HK-2 (cell line): ENCODE results near the gene CFAP57.
A peak's percentile ranks its signal among the peaks of the same experiment; 100 is the strongest.

ENCODE experiments used
- DNase-seq: peaks from one replicate; pipeline ENCODE4 v3.0.0-alpha.2; 2018; ENCODE audit not compliant: unreplicated experiment

CFAP57 gene

DNA sequence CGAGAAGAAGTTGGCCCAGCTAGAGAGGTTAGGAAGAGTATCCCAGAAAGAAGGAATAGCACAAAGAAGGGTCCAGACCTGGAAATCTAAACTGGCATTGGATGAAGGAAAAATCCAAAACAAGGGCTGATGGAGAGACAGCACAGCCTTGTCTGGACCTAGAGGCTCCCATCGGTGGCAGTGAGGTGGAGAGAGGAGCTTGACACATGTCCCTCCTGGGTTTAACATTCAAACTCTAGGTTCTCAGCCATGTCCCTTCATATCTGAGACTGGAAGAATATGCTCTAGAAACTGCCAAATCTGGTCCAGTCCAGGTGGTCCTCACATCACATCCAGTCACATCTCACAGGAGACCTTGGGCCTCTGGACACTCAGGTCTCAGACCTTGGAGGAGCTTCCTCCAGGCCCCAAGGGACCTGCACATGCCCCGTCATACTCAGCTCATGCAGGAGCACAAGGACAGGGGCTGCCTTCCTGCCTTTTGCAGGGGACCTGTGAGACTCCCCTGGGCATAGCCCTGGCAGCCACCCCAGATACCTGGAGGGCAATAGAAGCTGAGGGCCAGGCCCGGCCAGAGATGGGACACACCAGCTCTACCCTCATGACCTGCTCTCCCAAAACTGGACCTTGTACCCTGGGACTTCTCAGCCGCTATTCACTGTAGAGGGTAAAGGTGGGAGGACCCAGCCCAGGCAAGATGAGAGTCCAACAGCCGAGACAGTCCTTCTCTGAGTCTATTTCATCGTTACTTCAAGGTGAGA, 105.2 kb downstream of the CFAP57 start:
- no peak for DNase-seq

DNA sequence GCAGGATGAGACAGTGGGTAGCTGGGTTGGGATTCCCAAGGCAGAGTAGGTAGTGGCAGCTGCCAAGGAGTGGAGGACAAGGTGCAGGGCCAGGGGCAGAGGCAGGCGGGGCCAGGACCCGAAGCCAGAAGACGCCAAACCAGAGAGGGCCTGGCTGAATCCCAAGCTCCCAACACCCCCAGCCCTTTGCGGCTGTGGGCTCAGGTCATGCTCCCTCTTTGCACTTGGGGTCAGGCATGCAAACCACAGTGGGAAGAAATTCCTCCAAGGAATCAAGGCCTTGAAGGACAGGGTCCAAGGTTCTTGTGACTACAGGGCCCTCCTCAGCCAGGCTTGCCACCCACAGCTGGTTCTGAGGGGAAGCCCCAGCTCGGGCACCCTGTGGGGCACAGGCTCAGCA, 107.0 kb downstream of the CFAP57 start:
- no peak for DNase-seq

DNA sequence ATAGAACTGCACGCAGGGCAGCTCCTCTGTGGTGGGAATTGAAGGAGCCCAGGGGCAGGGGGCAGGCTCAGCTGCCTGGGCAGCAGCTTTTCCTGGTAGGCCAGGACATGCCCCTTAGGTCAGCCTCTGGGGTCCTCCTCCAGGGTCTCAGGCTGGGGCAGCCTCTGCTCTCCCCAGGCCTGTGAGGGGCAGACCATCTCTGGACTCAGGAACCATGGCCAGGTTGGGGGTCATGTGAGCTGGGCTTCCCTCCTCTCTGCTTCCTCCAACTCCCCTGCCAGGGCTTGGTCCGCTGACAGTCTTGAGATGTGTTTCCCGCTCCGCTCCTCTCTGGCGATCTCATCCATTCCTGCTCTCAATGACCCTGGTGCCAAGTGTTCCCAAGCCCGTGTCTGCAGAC, 107.5 kb downstream of the CFAP57 start:
- no peak for DNase-seq

DNA sequence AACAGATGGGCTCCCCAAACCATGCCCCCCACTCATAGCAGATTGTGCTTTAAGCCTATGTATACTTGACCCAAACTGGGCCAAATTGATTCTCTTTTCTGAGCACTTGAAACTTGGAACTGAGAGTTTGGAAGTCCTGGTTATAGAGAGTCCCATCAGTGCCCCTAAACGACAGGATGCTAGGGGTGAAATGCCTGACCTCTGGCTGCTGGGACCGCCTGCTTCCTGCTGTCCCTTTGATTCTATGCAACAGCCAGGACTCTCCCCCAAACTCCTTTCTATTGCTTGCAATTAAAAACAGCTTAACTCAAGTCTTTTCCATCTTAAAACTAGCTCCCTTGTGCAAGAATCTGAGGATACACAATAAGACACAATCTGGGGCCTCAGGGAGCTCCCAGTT, 108.6 kb downstream of the CFAP57 start:
- DNase-seq: no peak

DNA sequence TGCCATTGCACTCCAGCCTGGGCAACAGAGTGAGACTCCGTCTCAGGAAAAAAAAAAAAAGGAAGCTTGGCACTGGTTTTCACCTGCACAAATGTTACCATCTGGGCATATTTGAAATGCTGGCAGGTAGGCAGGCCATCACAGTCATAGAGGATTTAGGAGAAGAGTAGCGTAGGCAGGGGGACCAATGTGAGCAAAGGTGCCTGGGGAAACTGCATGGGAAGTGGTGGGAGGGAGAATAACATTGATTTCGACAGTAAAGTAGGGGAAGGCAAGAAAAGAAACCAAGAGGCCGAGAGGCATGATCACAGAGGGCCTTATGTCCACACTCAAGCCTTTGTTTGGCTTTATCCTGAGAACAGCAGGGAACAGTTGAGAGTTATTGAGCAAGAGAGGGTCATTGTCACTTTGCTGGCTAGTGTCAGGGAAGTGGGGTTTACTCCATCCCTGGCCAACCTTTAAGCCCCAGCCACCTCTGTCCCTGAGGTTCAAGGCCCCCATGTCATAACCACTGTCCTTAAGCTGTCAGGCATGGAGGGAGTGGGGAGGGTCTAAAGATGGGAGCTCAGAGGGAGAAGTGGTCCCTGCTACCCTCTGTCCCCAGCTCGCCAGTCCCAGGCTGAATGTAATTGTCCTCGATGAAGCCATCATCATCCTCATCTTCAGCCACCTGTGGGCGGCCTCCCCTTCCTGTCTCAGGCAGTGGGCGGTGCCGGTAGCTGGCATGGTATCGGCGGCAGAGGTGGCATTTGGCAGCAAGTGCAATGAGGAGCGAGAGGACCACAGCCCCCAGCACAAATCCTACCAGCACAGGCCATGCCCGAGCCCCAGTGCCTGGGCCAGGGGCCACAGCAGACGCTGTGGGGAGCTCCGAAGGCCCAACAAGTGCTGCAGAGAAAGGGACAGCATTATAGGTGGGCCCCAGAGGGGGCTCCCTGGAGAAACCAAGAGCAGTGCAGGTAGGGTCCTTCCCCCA, 110.4 kb downstream of the CFAP57 start:
- DNase-seq: no peak

DNA sequence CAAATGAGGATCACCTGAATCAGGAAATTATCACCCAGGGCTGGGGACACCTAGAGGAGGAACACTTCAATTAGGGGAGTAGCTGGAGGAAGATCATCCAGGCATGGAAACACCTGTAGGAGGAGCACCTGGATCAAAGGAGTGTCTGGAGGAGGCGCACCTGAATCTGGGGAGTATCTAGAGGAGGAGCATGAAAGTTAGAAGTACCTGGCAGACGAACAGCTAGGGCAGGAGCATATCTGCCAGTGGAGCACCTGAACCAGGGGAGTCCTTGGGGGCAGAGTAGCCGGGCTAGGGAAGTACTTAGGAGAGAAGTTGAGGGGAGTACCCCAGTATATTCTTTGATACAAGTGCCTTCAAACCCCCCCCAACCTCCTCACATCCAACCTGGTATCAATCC, 111.9 kb downstream of the CFAP57 start:
- DNase-seq: no peak

DNA sequence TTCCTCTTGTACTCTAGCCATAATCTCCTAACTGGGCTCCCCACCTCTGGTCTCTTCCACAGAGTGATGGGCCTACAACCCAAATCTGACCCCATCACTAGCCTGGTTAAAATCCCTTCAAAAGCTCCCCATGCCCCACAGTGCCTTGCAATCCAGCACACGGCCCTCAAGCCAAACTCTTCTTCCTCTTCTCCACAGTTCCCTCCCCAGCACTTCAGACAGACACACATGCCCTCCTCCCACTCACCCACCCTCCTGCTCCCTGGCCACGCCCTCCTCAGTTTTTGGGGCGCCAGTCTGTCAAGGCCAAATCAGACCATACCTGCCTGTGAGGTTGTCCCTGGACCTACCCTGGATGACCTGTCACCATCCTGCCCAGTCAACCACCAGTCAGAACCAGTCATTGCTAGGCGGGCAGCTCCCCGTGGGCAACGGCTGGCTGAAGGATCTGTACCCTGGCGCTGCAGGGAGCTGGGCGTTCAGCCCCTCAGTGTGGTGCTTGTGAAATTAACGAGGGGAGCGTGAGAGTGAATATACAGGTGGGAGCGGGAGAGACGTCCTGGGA, 112.5 kb downstream of the CFAP57 start:
- no peak for DNase-seq

DNA sequence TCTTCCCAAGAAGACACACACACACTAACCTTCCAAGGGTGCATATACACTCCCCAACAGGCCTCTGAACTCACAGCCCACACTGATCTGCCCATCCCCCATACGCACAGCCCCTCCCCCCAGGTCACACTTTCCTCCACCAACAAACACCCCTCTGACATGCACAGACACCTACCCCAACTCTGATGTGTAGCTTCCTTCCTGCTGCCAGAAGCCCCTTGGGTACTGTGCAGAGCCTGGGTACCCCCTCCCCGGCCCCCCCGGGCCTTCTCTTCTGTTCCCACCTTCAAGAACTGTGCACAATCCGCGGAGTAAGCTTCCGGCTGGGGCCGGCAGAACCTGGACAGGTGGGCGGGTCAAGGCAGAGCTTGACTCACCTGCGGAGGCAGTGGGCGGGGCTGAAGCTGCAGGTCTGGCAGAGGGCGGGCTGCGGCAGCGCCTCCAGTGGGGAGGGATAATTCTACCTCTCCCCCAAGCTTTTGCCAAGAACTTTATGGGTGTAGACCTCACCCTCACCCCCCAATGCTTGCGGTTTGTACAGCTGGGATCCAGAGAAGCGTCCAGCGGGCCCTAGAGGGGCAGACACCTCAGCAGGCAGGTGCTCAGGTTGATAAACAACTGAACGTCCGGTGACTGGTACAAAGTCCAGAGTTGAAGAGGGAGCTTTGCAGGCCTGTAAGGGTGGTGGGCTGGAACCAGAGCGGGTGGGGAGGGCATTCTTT, 113.3 kb downstream of the CFAP57 start, which contains the start of gene C1orf210:
Gene C1orf210, minus strand, starts transcription at position 313 of the 722 bp plus-strand sequence. CDS start 2,311 bp downstream, outside the sequence.
- peak; percentile 16 for DNase-seq

DNA sequence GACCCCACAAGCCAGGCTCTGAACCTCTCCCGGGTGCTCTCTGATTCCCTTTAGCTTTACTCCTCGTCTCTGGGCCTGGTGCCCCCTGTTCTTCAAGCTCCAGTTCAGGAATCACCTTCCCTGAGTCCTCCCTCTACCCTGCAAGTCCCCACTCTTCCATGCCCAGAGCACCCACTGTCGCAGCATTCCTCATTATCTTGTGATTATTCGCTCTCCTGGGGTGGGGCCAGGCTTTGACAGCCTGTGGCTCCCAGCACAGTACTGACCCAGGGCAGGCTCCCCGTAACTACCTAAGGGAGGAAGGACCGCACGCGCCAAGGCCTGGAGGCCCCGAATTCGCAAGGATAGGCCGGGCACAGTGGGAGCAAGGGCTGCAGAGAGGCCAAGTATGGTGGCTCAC, 114.0 kb downstream of the CFAP57 start:
- no peak for DNase-seq

DNA sequence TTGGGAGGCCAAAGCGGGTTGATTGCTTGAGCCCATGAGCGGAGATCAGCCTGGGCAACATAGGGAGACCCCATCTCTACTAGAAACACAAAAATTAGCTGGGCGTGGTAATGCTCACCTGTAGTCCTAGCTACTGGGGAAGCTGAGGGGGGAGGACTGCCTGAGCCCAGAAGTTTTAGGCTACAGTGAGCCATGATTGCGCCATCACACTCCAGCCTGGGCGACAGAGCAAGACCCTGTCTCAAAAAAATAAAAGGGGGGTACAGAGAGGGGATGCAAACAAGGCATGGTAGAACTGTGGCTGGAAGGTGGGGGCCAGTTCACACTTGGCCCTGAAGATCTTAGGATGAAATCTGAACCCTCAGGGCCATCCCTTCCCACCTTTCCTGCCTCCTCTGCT, 114.4 kb downstream of the CFAP57 start:
- DNase-seq: no peak

DNA sequence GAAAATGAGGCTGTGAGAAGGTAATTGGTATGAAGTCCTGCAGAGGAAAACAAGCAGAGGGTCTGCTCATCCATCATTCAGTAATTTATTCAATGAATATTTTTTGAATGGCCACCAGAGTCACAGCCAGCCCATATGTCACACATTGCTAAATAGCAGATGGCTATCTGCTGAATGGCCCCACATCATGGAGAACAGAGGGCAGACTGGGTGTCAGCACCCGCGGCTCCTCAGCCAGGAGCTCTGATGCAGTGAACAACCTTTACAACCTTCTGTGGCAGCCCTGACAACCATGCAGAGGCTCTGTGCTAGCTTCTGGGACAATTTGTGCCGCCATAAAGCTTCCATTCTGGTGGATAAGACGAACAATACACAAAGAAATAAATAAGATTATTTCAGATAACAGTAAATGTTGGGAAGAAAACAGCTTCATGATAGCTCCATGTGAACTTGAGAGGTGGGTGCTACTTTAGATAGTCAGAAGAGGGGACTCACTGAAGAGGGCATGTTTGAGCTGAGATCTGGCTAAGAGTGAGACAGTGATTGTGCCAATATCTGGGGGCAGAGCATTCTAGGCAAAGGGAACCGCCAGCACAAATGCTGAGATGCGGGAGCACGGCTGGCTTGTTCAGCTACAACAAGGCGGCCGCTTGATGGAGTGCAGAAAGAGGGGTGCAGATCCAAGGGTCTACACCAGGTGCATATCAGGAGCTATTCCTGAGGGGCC, 116.1 kb downstream of the CFAP57 start:
- DNase-seq: no peak

DNA sequence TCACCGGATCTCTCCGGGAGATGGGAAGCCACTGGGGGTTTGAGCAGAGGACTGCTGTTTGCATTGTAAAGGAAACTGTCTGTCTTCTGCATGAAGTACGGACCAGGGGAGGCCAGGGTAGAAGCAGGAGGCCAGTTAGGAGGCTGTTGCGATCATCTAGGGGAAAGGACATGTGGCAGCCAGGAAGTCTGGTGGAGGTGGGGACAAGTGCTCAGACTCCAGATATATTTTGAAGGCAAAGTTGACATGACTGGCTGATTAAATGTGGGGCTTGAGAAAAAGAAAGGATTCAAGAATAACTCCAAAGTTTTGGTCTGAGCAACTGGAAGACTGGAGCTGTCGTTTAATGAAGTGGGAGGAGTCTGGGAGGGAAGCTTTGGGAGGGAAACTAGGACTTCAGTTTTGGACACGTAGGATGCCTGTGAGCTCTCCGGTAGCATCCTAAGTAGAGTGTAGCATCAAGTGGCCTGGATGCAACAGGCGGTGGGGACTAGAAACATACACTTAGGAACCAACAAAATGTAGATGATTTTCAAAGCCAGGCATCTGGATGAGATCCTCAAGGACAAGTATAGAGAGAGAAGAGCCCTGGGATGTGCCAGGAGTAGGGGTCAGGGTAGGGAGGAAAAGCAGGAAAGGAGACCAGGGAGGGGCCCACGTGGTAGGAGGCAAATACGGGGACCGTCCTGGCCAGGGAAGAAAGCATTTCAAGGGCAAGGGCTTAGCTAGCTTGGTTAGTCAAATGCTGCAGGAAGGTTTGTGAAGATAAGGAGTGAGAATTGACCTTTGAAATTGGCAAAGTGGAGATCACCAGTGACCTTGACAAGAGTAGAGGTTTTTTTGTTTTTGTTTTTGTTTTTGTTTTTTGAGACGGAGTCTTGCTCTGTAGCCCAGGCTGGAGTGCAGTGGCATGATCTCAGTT, 116.9 kb downstream of the CFAP57 start:
- DNase-seq: no peak

DNA sequence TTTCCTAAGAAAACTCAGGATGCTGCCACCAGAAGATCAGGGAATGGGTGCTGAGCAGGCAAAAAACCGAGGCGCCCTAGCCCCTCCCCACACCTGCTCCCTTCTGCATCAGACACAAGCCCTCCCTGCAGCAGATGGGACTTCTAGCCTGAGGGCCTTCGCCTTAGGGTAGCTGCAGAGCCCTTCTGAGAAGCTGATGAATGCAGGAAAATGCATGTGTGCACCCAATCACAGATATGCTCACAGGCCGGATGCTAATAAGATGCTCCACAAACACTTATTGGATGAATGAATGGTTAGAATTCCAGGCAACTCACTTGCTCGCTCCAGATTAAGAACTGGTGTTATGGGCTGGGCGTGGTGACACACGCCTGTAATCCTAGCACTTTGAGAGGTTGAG, 120.1 kb downstream of the CFAP57 start:
- DNase-seq: no peak

DNA sequence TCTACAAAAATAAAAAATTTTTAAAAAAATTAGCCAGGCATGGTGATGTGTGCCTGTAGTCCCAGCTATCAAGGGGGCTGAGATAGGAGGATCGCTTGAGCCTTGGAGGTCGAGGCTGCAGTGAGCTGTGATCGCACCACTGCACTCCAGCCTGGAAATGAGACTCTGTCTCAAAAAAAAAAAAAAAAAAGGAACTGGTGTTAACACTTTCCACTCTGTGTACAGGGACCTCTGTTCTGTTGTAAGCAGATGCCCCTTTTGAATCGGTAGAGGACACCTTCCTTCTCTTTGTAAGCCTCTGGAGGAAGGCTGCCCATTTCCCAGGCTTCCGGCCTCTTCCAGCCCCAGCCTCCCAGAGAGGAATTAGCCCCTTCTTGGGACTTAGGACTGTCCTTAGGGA, 120.5 kb downstream of the CFAP57 start:
- no peak for DNase-seq

DNA sequence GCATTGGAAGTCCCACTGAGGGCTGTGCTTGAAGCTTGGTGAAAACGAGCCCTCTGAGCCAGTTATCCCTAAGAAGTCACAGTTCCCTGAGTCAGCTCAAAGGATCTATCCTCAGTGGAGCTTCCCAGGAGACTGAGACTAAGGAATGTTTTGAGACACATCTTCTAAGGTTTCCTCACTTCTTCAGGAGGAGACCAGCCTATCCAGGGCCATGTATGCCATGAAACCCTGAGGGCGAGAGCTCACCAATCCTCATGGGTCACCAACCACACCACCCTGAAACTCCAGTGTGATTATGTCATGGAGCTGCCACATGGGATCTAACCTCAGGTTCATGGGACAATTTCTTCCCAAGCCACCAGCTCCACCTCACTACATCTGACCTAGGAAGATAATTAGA, 121.0 kb downstream of the CFAP57 start:
- DNase-seq: no peak

DNA sequence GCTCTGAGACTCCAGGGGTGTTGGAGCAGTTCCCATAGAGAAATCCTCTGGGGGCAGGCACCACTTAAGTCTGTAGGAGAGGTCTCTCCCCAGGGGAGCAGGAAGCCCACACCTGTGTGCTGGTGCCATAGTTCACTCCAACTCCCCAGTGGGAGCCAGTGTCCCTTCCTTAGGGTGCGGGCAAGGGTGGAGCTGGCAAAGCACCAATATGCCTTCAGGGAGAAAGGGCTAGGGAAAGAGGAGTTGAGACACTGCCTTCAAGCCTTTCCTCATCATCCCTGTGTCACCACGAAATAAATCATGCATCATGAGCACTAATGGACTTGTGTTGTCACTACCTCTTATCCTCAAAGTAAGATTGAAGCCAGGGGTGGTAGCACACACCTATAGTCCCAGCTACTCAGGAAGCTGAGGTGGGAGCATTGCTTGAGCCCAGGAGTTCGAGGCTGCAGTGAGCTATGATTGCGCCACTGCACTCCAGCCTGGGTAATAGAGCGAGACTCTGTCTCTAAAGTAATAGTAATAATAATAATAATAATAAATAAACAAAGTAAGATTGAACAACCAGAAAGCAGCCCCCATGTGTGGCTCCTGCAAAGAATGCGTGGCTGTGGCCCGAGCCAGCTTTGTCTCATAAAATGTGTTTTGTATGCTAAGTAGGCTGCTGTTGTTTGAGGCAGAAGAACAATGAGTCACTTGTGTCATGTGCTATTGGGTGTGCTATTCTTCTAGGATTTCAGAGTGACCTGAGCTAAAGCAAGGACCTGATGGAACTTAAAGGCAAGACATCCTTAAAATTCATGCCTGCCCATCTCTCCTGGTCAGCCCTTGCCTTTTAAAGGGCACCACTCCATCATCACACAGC, 122.0 kb downstream of the CFAP57 start:
- no peak for DNase-seq

DNA sequence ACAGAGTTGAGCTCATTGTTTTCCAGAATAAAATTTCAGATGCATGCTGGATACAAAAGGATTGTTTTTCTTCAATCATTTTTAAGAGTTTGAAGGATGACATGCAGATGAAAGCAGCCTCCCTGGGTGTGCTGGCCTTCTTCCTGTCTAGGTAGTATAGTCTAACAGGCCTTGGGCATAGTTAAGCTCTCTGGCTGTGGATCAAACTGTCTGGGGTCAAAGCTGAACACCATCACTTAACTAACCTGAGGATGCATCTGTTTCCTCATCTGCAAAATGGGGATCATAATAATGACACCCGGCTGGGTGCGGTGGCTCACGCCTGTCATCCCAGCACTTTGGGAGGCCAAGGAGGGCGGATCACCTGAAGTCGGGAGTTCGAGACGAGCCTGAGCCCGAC, 122.6 kb downstream of the CFAP57 start:
- no peak for DNase-seq

DNA sequence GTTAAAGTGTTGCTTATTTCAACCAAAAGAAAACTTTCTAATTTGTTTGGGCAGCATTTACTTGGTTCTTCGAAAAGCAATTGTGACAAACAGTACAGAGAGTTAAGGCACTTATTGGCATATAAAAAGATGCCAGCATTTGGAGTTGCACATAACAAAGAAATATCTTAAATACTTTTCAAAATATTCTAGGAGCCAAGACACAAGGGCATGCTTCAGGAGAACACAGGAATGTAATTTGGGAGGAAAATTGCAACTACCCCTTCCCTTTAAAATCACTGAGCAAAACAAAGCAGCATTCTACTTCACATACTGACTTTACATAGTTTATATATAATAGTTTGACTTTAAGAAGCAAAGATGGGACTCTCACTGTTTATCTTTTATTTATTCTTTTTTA, 124.1 kb downstream of the CFAP57 start:
- no peak for DNase-seq

DNA sequence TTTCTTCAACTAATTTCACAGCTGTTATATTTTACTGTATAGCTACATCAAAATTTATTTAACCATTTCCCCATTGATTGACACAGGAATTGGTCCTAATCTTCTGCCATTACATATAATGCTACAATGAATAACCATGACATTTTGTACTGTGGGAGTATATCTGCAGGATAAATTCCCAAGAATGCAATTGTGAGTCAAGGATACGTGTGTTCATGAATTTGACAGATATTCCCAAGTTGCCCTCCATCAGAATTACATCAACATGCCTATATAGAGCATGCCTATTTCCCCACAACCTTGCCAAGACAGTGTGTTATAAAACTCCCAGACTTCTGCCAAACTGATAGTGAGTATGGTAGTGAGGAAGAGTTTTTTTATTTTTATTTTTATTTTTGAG, 125.9 kb downstream of the CFAP57 start:
- no peak for DNase-seq
